Bronchial epithelial cell (primary cell): ENCODE measurements around the gene CNFN. TPM values are rescaled to one million over a fixed set of nuclear protein-coding genes. Genes with fewer than 3 reads are reported as not detected.

Experiments used
- DNase-seq: peaks from one replicate; pipeline ENCODE4 v3.0.0-alpha.2; 2010; ENCODE audit warnings: low read depth
- FAIRE-seq: peaks from 2 replicates; lab custom pipeline; 2011; peaks lifted over from hg19 to GRCh38; lab: Jason Lieb, UNC
- H3K27me3 ChIP-seq: 2 replicates; pipeline ENCODE4 v1.5.1; 2011; ENCODE audit warnings: low read length; ENCODE audit not compliant: control insufficient read depth, insufficient read depth
- H3K36me3 ChIP-seq: 2 replicates; pipeline ENCODE4 v1.5.1; 2011; ENCODE audit warnings: low read length; ENCODE audit not compliant: control insufficient read depth, insufficient read depth
- H3K4me3 ChIP-seq: 2 replicates; pipeline ENCODE4 v1.5.1; 2011; ENCODE audit warnings: mild to moderate bottlenecking, low read depth, low read length, control low read depth
- CTCF ChIP-seq: IDR thresholded peaks from 2 replicates; pipeline ENCODE4 v1.5.1; 2011; ENCODE audit warnings: mild to moderate bottlenecking, moderate library complexity, low read length, control low read depth, inconsistent platforms; ENCODE audit not compliant: insufficient read depth, severe bottlenecking
- total RNA-seq: library from RNA; depleted of rRNA; stranded (reverse); fragments of >200 nt; gene quantifications from 2 replicates; pipeline ENCODE4 v1.2.1, GENCODE V29; 2014

CNFN gene
- total RNA-seq, 1 donor from 2014 or later = not detected

GRCh38 chr19:42376177-42376555, 13.9 kb downstream of the CNFN start:
- H3K4me3 ChIP-seq = no peak overlapping the region
- no peak for FAIRE-seq
- DNase-seq = no peak
- H3K27me3 ChIP-seq = no peaks in the 10 kb centered on the region
- peaks cover 2% of the 10 kb centered on the region for H3K36me3 ChIP-seq
- no peak for TF ChIP-seq CTCF

DNA sequence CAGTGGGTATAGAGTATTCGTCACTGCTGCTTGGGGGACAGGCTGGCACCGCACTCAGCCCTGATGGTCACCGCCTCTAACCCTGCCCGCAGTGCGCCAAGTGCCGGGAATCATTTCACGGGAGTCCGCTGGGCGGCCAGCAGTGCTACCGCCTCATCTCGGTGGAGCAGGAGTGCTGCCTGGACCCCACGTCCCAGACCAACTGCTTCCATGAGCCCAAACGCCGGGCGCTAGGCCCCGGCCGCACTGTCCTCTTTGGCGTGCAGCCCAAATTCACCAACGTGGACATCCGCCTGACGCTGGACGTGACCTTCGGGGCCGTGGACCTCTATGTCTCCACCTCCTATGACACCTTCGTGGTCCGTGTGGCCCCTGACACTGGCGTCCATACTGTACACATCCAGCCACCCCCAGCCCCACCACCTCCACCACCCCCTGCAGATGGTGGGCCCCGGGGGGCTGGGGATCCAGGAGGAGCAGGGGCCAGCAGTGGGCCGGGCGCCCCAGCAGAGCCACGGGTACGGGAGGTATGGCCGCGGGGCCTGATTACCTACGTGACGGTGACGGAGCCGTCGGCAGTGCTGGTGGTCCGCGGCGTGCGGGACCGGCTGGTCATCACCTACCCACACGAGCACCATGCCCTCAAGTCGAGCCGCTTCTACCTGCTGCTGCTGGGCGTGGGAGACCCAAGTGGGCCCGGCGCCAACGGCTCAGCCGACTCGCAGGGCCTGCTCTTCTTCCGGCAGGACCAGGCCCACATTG, 14.5 kb downstream of the CNFN start:
- DNase-seq = no peak
- no peak overlapping the region for H3K4me3 ChIP-seq
- no peak for FAIRE-seq
- H3K36me3 ChIP-seq = peaks cover 2% of the 10 kb centered on the region
- H3K27me3 ChIP-seq = no peaks in the 10 kb centered on the region
- TF ChIP-seq CTCF = no peak

- no peak for TF ChIP-seq CTCF
- FAIRE-seq = no peak
- no peak for DNase-seq
- Histone ChIP-seq H3K36me3 (peaks cover 2% of the 10 kb centered on the region), H3K4me3 (no peak overlapping the region), H3K27me3 (no peaks in the 10 kb centered on the region)
Measured at GRCh38 chr19:42374826-42375376, 15.2 kb downstream of the CNFN start.

DNA sequence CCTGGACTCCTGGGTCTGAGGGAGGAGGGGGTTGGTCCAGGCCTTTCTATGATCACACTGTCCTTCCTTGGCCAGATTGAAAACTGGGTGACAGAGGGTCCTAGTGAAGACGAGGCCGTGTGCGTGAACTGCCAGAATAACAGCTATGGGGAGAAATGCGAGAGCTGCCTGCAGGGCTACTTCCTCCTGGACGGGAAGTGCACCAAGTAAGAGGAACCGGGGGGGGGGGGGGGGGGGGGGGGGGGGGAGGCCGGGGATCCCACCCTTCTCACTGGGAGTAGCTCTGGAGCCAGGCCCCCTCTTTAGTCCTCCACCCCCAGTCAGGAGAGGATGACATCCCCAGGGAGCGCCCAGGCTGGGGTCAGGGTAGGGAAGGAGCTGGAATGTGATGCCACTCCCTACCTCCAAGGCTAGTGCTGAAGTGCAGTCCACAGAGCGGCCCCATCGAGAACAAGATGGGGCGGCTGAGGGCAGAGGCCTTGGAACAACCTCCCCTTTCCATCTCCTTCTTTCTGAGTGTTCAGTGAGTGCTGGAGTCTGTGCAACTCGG, 19.4 kb downstream of the CNFN start:
- TF ChIP-seq CTCF = no peak
- DNase-seq (no peak), FAIRE-seq (no peak)
- no peak overlapping the region for H3K4me3 ChIP-seq
- no peaks in the 10 kb centered on the region for H3K27me3 ChIP-seq
- peaks cover 2% of the 10 kb centered on the region for H3K36me3 ChIP-seq

- no peak for DNase-seq
- no peak for TF ChIP-seq CTCF
- no peak for FAIRE-seq
- no peaks in the 10 kb centered on the region for H3K27me3 ChIP-seq
- H3K36me3 ChIP-seq = peaks cover 2% of the 10 kb centered on the region
- H3K4me3 ChIP-seq = no peak overlapping the region
Measured at GRCh38 chr19:42370068-42370520, 20.0 kb downstream of the CNFN start.
